ENCODE measurements around the gene MED29. TPM values are rescaled to one million over a fixed set of nuclear protein-coding genes. Genes with fewer than 3 reads are reported as not detected.

The MED29 gene
- total RNA-seq, 1 experiment from 2014 or later = 37.1 TPM

DNA sequence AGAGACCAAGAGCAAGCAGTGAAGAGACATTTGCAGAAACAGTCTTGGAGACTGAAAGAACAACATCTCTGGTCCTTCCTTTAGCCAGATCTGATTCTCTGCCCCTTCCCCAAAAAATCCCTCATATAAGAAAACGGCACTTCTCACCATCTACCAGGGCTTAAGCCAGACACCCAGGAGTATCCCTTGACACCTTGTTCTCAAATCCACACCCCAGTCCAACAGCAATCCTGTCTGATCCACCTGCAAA lies 19.6 kb downstream of the MED29 start:
- Histone ChIP-seq H3K27ac (ENCODE audit: low read depth, low read length, poor library complexity, severe bottlenecking) (peak overlapping the region; percentile 93), H3K9me3 (ENCODE audit: low read depth, low read length, poor library complexity, severe bottlenecking) (no peaks in the 10 kb centered on the region), H3K27me3 (replicated peaks; ENCODE audit: insufficient read depth, low read depth, low read length, poor library complexity) (no peaks in the 10 kb centered on the region), H3K4me3 (ENCODE audit: low read depth, low read length, poor library complexity, severe bottlenecking) (no peak overlapping the region), H3K4me1 (ENCODE audit: insufficient read depth, low read length, poor library complexity, severe bottlenecking) (peaks cover 44% of the 10 kb centered on the region), H3K36me3 (ENCODE audit: insufficient read depth, low read length, poor library complexity, severe bottlenecking) (peaks cover 8% of the 10 kb centered on the region)
- no peak for DNase-seq (ENCODE audit: low spot score)
- TF ChIP-seq EZH2 (IDR thresholded peaks at IDR 0.05; ENCODE audit: borderline replicate concordance, low read depth, low read length, poor library complexity, severe bottlenecking) = no peak
- TF ChIP-seq, protein P1, sequence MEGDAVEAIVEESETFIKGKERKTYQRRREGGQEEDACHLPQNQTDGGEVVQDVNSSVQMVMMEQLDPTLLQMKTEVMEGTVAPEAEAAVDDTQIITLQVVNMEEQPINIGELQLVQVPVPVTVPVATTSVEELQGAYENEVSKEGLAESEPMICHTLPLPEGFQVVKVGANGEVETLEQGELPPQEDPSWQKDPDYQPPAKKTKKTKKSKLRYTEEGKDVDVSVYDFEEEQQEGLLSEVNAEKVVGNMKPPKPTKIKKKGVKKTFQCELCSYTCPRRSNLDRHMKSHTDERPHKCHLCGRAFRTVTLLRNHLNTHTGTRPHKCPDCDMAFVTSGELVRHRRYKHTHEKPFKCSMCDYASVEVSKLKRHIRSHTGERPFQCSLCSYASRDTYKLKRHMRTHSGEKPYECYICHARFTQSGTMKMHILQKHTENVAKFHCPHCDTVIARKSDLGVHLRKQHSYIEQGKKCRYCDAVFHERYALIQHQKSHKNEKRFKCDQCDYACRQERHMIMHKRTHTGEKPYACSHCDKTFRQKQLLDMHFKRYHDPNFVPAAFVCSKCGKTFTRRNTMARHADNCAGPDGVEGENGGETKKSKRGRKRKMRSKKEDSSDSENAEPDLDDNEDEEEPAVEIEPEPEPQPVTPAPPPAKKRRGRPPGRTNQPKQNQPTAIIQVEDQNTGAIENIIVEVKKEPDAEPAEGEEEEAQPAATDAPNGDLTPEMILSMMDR (conservative IDR thresholded peaks at IDR 0.05; ENCODE audit: low read depth, low read length) = no peak
- ChIA-PET CTCF (interaction anchor here (1.8 kb wide), 1 partner anchor 13 kb away, joined by 16 read pairs; no protein-coding TSS in a partner anchor), POLR2A (ENCODE audit: low non-redundant PET) (no interaction called here)
- intact Hi-C loops (cut with micrococcal nuclease; ENCODE audit: unreplicated experiment) = loop anchor here (5.0 kb wide), 1 partner anchor 288 kb away; no protein-coding TSS in a partner anchor
- BruUV-seq (replicated peaks) = no TSS peak

DNA sequence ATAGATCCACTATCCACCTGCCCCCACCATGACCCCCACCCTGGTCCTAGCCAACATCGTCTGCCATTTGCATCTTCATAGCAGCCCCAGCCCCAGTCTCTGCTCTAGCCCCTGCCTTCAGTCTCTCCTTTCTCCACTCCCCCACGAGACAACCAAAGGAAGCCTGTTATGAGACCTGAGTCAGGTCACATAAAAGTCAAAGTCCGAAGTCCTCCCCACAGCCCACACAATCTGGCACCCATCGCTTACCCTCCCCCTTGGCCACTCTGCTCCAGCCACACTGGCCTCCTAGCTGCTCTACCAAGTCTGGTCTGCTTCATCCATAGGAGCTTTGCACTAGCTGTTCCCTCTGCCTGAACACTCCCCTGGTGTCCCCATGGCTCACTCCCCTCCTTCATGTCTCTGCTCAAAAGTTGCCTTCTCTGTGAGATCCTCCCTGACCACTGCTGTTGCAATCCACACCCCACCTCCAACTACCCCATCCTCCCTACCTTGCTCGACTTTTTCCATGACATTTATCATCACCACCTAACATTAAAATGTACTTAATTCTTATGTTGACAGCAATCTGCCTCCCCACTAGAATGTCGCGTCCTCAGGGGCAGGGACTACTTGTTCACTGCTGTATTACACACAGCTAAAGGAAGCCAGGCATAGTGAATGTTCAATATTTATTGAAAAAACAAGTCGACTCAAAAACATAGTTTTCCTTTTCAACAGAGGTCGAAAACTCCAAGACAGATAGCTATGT lies 20.1 kb downstream of the MED29 start:
- ChIA-PET POLR2A (ENCODE audit: low non-redundant PET) (interaction anchor here (0.5 kb wide), 1 partner anchor 36 kb away, joined by 3 read pairs; no protein-coding TSS in a partner anchor), CTCF (interaction anchor here (0.9 to 1.8 kb wide), 3 partner anchors 13 to 310 kb away, joined by 4 to 16 read pairs (median 4); partner anchors contain the start of gene RPS16)
- no peaks in the 10 kb centered on the region for H3K27me3 ChIP-seq (replicated peaks; ENCODE audit: insufficient read depth, low read depth, low read length, poor library complexity)
- no peak for DNase-seq (ENCODE audit: low spot score)
- H3K9me3 ChIP-seq (ENCODE audit: low read depth, low read length, poor library complexity, severe bottlenecking) = no peaks in the 10 kb centered on the region
- intact Hi-C loops (cut with micrococcal nuclease; ENCODE audit: unreplicated experiment) = loop anchor here (5.0 kb wide), 1 partner anchor 289 kb away; no protein-coding TSS in a partner anchor
- H3K4me3 ChIP-seq (ENCODE audit: low read depth, low read length, poor library complexity, severe bottlenecking) = peak overlapping the region; percentile 100
- no TSS peak for BruUV-seq (replicated peaks)
- H3K4me1 ChIP-seq (ENCODE audit: insufficient read depth, low read length, poor library complexity, severe bottlenecking) = peaks cover 46% of the 10 kb centered on the region
- peak overlapping the region; percentile 44 for H3K27ac ChIP-seq (ENCODE audit: low read depth, low read length, poor library complexity, severe bottlenecking)
- peaks cover 13% of the 10 kb centered on the region for H3K36me3 ChIP-seq (ENCODE audit: insufficient read depth, low read length, poor library complexity, severe bottlenecking)
- no peak for TF ChIP-seq EZH2 (IDR thresholded peaks at IDR 0.05; ENCODE audit: borderline replicate concordance, low read depth, low read length, poor library complexity, severe bottlenecking)

DNA sequence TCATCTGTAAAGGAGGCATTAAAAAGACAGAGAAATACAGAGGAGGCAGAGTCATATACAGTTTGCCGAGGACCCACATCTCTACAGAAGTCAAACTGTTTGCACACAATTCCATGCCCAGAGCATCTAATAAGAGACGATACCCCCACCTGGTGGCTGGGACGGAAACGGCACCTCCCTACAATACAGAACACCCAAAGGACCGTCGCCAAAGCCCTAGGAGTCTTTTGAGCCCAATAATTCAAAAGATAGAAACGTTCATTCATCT lies 20.6 kb downstream of the MED29 start:
- peak; percentile 95 for DNase-seq (ENCODE audit: low spot score)
- intact Hi-C loops (cut with micrococcal nuclease; ENCODE audit: unreplicated experiment) = loop anchor here (1.0 to 5.0 kb wide), 2 partner anchors 14 to 289 kb away; no protein-coding TSS in a partner anchor
- H3K27me3 ChIP-seq (replicated peaks; ENCODE audit: insufficient read depth, low read depth, low read length, poor library complexity) = no peaks in the 10 kb centered on the region
- H3K27ac ChIP-seq (ENCODE audit: low read depth, low read length, poor library complexity, severe bottlenecking) = peak overlapping the region; percentile 44
- H3K4me1 ChIP-seq (ENCODE audit: insufficient read depth, low read length, poor library complexity, severe bottlenecking) = peaks cover 46% of the 10 kb centered on the region
- ChIA-PET POLR2A (ENCODE audit: low non-redundant PET) (interaction anchor here (0.5 kb wide), 1 partner anchor 35 kb away, joined by 3 read pairs; no protein-coding TSS in a partner anchor), CTCF (interaction anchor here (0.9 to 1.8 kb wide), 3 partner anchors 14 to 310 kb away, joined by 4 to 16 read pairs (median 4); partner anchors contain the start of gene RPS16)
- TF ChIP-seq, protein P1 (conservative IDR thresholded peaks at IDR 0.05; ENCODE audit: low read depth, low read length) = peak; percentile 98
- TF ChIP-seq EZH2 (IDR thresholded peaks at IDR 0.05; ENCODE audit: borderline replicate concordance, low read depth, low read length, poor library complexity, severe bottlenecking) = no peak
- H3K4me3 ChIP-seq (ENCODE audit: low read depth, low read length, poor library complexity, severe bottlenecking) = peak overlapping the region; percentile 100
- no TSS peak for BruUV-seq (replicated peaks)
- H3K9me3 ChIP-seq (ENCODE audit: low read depth, low read length, poor library complexity, severe bottlenecking) = no peaks in the 10 kb centered on the region
- peaks cover 17% of the 10 kb centered on the region for H3K36me3 ChIP-seq (ENCODE audit: insufficient read depth, low read length, poor library complexity, severe bottlenecking)

All from A673 (cell line).